ENCODE measurements around the gene ICOSLG. TPM values are rescaled to one million over a fixed set of nuclear protein-coding genes. Genes with fewer than 3 reads are reported as not detected.
"Not testable (repeated sequence)": the region's sequence is repeated elsewhere in the genome, so short reads cannot be mapped to it uniquely, and the experiment has no call there.

Gene ICOSLG
- 0.26 and 1.5 TPM in 2 replicates for total RNA-seq

GRCh38 chr21:44240842-44241241 lies at the start of gene ICOSLG:
ICOSLG (minus strand) TSS chr21:44240943; CDS start chr21:44240817, 126 bp downstream.
- H3K36me3 ChIP-seq (ENCODE audit: control insufficient read depth, insufficient read depth, low read length); H3K27me3 ChIP-seq (ENCODE audit: control insufficient read depth, insufficient read depth, low read length); H3K4me3 ChIP-seq (ENCODE audit: low read depth, low read length); DNase-seq (ENCODE audit: low read depth); FAIRE-seq: not testable (repeated sequence)

- no peak for TF ChIP-seq CTCF (IDR thresholded peaks at IDR 0.05; ENCODE audit: insufficient read depth, low read length, severe bottlenecking)
- Histone ChIP-seq H3K27me3 (ENCODE audit: control insufficient read depth, insufficient read depth, low read length) (peaks cover 7% of the 10 kb centered on the region), H3K36me3 (ENCODE audit: control insufficient read depth, insufficient read depth, low read length) (no peaks in the 10 kb centered on the region), H3K4me3 (ENCODE audit: low read depth, low read length) (no peak overlapping the region)
- FAIRE-seq (no peak), DNase-seq (ENCODE audit: low read depth) (no peak)
Observed at GRCh38 chr21:44289381-44290010, 48.8 kb upstream of the ICOSLG start.

- no peak for FAIRE-seq
- TF ChIP-seq CTCF (IDR thresholded peaks at IDR 0.05; ENCODE audit: insufficient read depth, low read length, severe bottlenecking) = no peak
- Histone ChIP-seq H3K36me3 (ENCODE audit: control insufficient read depth, insufficient read depth, low read length) (no peaks in the 10 kb centered on the region), H3K4me3 (ENCODE audit: low read depth, low read length) (no peak overlapping the region), H3K27me3 (ENCODE audit: control insufficient read depth, insufficient read depth, low read length) (peaks cover 9% of the 10 kb centered on the region)
- no peak for DNase-seq (ENCODE audit: low read depth)
Observed at GRCh38 chr21:44288251-44289110, 47.7 kb upstream of the ICOSLG start.

GRCh38 chr21:44286716-44287632 lies 46.2 kb upstream of the ICOSLG start:
- no peak for TF ChIP-seq CTCF (IDR thresholded peaks at IDR 0.05; ENCODE audit: insufficient read depth, low read length, severe bottlenecking)
- peaks cover 11% of the 10 kb centered on the region for H3K27me3 ChIP-seq (ENCODE audit: control insufficient read depth, insufficient read depth, low read length)
- no peak overlapping the region for H3K4me3 ChIP-seq (ENCODE audit: low read depth, low read length)
- no peak for FAIRE-seq
- H3K36me3 ChIP-seq (ENCODE audit: control insufficient read depth, insufficient read depth, low read length) = no peaks in the 10 kb centered on the region
- DNase-seq (ENCODE audit: low read depth) = no peak

GRCh38 chr21:44286086-44286715 lies 45.5 kb upstream of the ICOSLG start:
- Histone ChIP-seq H3K4me3 (ENCODE audit: low read depth, low read length) (no peak overlapping the region), H3K27me3 (ENCODE audit: control insufficient read depth, insufficient read depth, low read length) (peaks cover 11% of the 10 kb centered on the region), H3K36me3 (ENCODE audit: control insufficient read depth, insufficient read depth, low read length) (no peaks in the 10 kb centered on the region)
- FAIRE-seq (no peak), DNase-seq (ENCODE audit: low read depth) (no peak)
- TF ChIP-seq CTCF (IDR thresholded peaks at IDR 0.05; ENCODE audit: insufficient read depth, low read length, severe bottlenecking) = no peak

Data from bronchial epithelial cell (primary cell).